Measurements from ENCODE around the gene B4GALT2.

Gene B4GALT2

GRCh38 chr1:43951021-43951985, 27.7 kb upstream of the B4GALT2 start:
- Histone ChIP-seq H3K4me3 (ENCODE audit: low read length) (no peak overlapping the region), H3K4me1 (ENCODE audit: control insufficient read depth, insufficient read depth, low read length) (peaks cover 13% of the 10 kb centered on the region), H3K27ac (ENCODE audit: low read depth, low read length) (no peak overlapping the region), H3K36me3 (ENCODE audit: control insufficient read depth, insufficient read depth, low read length) (peaks cover 7% of the 10 kb centered on the region), H3K9ac (ENCODE audit: low read length) (no peak overlapping the region), H3K27me3 (ENCODE audit: control insufficient read depth, insufficient read depth, low read length) (no peaks in the 10 kb centered on the region)

GRCh38 chr1:43952731-43953346, 26.2 kb upstream of the B4GALT2 start:
- Histone ChIP-seq H3K27ac (ENCODE audit: low read depth, low read length) (no peak overlapping the region), H3K36me3 (ENCODE audit: control insufficient read depth, insufficient read depth, low read length) (peaks cover 21% of the 10 kb centered on the region), H3K4me3 (ENCODE audit: low read length) (no peak overlapping the region), H3K27me3 (ENCODE audit: control insufficient read depth, insufficient read depth, low read length) (no peaks in the 10 kb centered on the region), H3K4me1 (ENCODE audit: control insufficient read depth, insufficient read depth, low read length) (peaks cover 8% of the 10 kb centered on the region), H3K9ac (ENCODE audit: low read length) (no peak overlapping the region)

- Histone ChIP-seq H3K4me1 (ENCODE audit: control insufficient read depth, insufficient read depth, low read length) (peaks cover 2% of the 10 kb centered on the region), H3K9ac (ENCODE audit: low read length) (no peak overlapping the region), H3K27me3 (ENCODE audit: control insufficient read depth, insufficient read depth, low read length) (no peaks in the 10 kb centered on the region), H3K4me3 (ENCODE audit: low read length) (no peak overlapping the region), H3K27ac (ENCODE audit: low read depth, low read length) (no peak overlapping the region), H3K36me3 (ENCODE audit: control insufficient read depth, insufficient read depth, low read length) (peaks cover 25% of the 10 kb centered on the region)
Measured at GRCh38 chr1:43953361-43953760, 25.6 kb upstream of the B4GALT2 start.

GRCh38 chr1:43954036-43954435, 25.0 kb upstream of the B4GALT2 start:
- Histone ChIP-seq H3K4me3 (ENCODE audit: low read length) (no peak overlapping the region), H3K27ac (ENCODE audit: low read depth, low read length) (no peak overlapping the region), H3K27me3 (ENCODE audit: control insufficient read depth, insufficient read depth, low read length) (no peaks in the 10 kb centered on the region), H3K9ac (ENCODE audit: low read length) (no peak overlapping the region), H3K36me3 (ENCODE audit: control insufficient read depth, insufficient read depth, low read length) (peaks cover 25% of the 10 kb centered on the region), H3K4me1 (ENCODE audit: control insufficient read depth, insufficient read depth, low read length) (no peaks in the 10 kb centered on the region)

GRCh38 chr1:43956234-43956633, 22.8 kb upstream of the B4GALT2 start:
- no peaks in the 10 kb centered on the region for H3K4me1 ChIP-seq (ENCODE audit: control insufficient read depth, insufficient read depth, low read length)
- H3K36me3 ChIP-seq (ENCODE audit: control insufficient read depth, insufficient read depth, low read length) = peaks cover 20% of the 10 kb centered on the region

GRCh38 chr1:43957407-43958040, 21.5 kb upstream of the B4GALT2 start:
- H3K4me3 ChIP-seq (ENCODE audit: low read length) = no peak overlapping the region
- no peak overlapping the region for H3K27ac ChIP-seq (ENCODE audit: low read depth, low read length)
- H3K27me3 ChIP-seq (ENCODE audit: control insufficient read depth, insufficient read depth, low read length) = no peaks in the 10 kb centered on the region
- no peaks in the 10 kb centered on the region for H3K4me1 ChIP-seq (ENCODE audit: control insufficient read depth, insufficient read depth, low read length)
- H3K36me3 ChIP-seq (ENCODE audit: control insufficient read depth, insufficient read depth, low read length) = peaks cover 22% of the 10 kb centered on the region
- H3K9ac ChIP-seq (ENCODE audit: low read length) = no peak overlapping the region

More at GRCh38 chr1:43956234-43956633, 22.8 kb upstream of the B4GALT2 start:
- H3K27ac ChIP-seq (ENCODE audit: low read depth, low read length) = no peak overlapping the region
- H3K9ac ChIP-seq (ENCODE audit: low read length) = no peak overlapping the region
- no peaks in the 10 kb centered on the region for H3K27me3 ChIP-seq (ENCODE audit: control insufficient read depth, insufficient read depth, low read length)
- no peak overlapping the region for H3K4me3 ChIP-seq (ENCODE audit: low read length)

GRCh38 chr1:43958351-43959255, 20.4 kb upstream of the B4GALT2 start:
- H3K27me3 ChIP-seq (ENCODE audit: control insufficient read depth, insufficient read depth, low read length) = no peaks in the 10 kb centered on the region
- no peaks in the 10 kb centered on the region for H3K4me1 ChIP-seq (ENCODE audit: control insufficient read depth, insufficient read depth, low read length)
- no peak overlapping the region for H3K4me3 ChIP-seq (ENCODE audit: low read length)
- H3K9ac ChIP-seq (ENCODE audit: low read length) = no peak overlapping the region
- H3K36me3 ChIP-seq (ENCODE audit: control insufficient read depth, insufficient read depth, low read length) = peaks cover 22% of the 10 kb centered on the region
- H3K27ac ChIP-seq (ENCODE audit: low read depth, low read length) = no peak overlapping the region

GRCh38 chr1:43960798-43961197, 18.2 kb upstream of the B4GALT2 start:
- Histone ChIP-seq H3K27ac (ENCODE audit: low read depth, low read length) (no peak overlapping the region), H3K4me1 (ENCODE audit: control insufficient read depth, insufficient read depth, low read length) (no peaks in the 10 kb centered on the region), H3K27me3 (ENCODE audit: control insufficient read depth, insufficient read depth, low read length) (no peaks in the 10 kb centered on the region), H3K9ac (ENCODE audit: low read length) (no peak overlapping the region), H3K4me3 (ENCODE audit: low read length) (no peak overlapping the region), H3K36me3 (ENCODE audit: control insufficient read depth, insufficient read depth, low read length) (peaks cover 22% of the 10 kb centered on the region)

- H3K4me1 ChIP-seq (ENCODE audit: control insufficient read depth, insufficient read depth, low read length) = no peaks in the 10 kb centered on the region
- no peak overlapping the region for H3K27ac ChIP-seq (ENCODE audit: low read depth, low read length)
- H3K36me3 ChIP-seq (ENCODE audit: control insufficient read depth, insufficient read depth, low read length) = peaks cover 19% of the 10 kb centered on the region
- H3K9ac ChIP-seq (ENCODE audit: low read length) = no peak overlapping the region
- no peak overlapping the region for H3K4me3 ChIP-seq (ENCODE audit: low read length)
- H3K27me3 ChIP-seq (ENCODE audit: control insufficient read depth, insufficient read depth, low read length) = no peaks in the 10 kb centered on the region
Measured at GRCh38 chr1:43961692-43962091, 17.3 kb upstream of the B4GALT2 start.

- Histone ChIP-seq H3K27ac (ENCODE audit: low read depth, low read length) (no peak overlapping the region), H3K4me3 (ENCODE audit: low read length) (no peak overlapping the region), H3K36me3 (ENCODE audit: control insufficient read depth, insufficient read depth, low read length) (peaks cover 14% of the 10 kb centered on the region), H3K27me3 (ENCODE audit: control insufficient read depth, insufficient read depth, low read length) (no peaks in the 10 kb centered on the region), H3K9ac (ENCODE audit: low read length) (no peak overlapping the region), H3K4me1 (ENCODE audit: control insufficient read depth, insufficient read depth, low read length) (no peaks in the 10 kb centered on the region)
Measured at GRCh38 chr1:43962324-43962723, 16.7 kb upstream of the B4GALT2 start.

GRCh38 chr1:43963006-43963405, 16.0 kb upstream of the B4GALT2 start:
- Histone ChIP-seq H3K27ac (ENCODE audit: low read depth, low read length) (no peak overlapping the region), H3K4me1 (ENCODE audit: control insufficient read depth, insufficient read depth, low read length) (no peaks in the 10 kb centered on the region), H3K4me3 (ENCODE audit: low read length) (no peak overlapping the region), H3K36me3 (ENCODE audit: control insufficient read depth, insufficient read depth, low read length) (peaks cover 7% of the 10 kb centered on the region), H3K9ac (ENCODE audit: low read length) (no peak overlapping the region), H3K27me3 (ENCODE audit: control insufficient read depth, insufficient read depth, low read length) (no peaks in the 10 kb centered on the region)

- Histone ChIP-seq H3K4me1 (ENCODE audit: control insufficient read depth, insufficient read depth, low read length) (no peaks in the 10 kb centered on the region), H3K4me3 (ENCODE audit: low read length) (no peak overlapping the region), H3K27me3 (ENCODE audit: control insufficient read depth, insufficient read depth, low read length) (no peaks in the 10 kb centered on the region), H3K27ac (ENCODE audit: low read depth, low read length) (no peak overlapping the region), H3K36me3 (ENCODE audit: control insufficient read depth, insufficient read depth, low read length) (peaks cover 5% of the 10 kb centered on the region), H3K9ac (ENCODE audit: low read length) (no peak overlapping the region)
Measured at GRCh38 chr1:43963890-43964289, 15.1 kb upstream of the B4GALT2 start.

Data from rectal smooth muscle tissue (tissue), 1 donor.